Fibroblast of lung (primary cell): Measurements from ENCODE around the gene TMEM131. TPM values are rescaled to one million over a fixed set of nuclear protein-coding genes. Genes with fewer than 3 reads are reported as not detected.
A peak's percentile ranks its signal among the peaks of the same experiment; 100 is the strongest.

Experiments
- DNase-seq, 2 donors: peaks; one replicate each; pipeline versions ENCODE4 v3.0.0 to v3.0.0-alpha.2; 2010; ENCODE audit warnings: low read depth in 2 of 2
- H2AFZ ChIP-seq: 2 replicates; pipeline ENCODE4 v1.5.1; 2012; ENCODE audit warnings: low read length, control low read depth, inconsistent platforms
- H3K27ac ChIP-seq: 2 replicates; pipeline ENCODE4 v1.5.1; 2011; ENCODE audit warnings: low read length, control low read depth; ENCODE audit not compliant: insufficient read depth
- H3K27me3 ChIP-seq: 2 replicates; pipeline ENCODE4 v1.5.1; 2011; ENCODE audit warnings: mild to moderate bottlenecking, low read length; ENCODE audit not compliant: control insufficient read depth, insufficient read depth
- H3K36me3 ChIP-seq: 2 replicates; pipeline ENCODE4 v1.5.1; 2011; ENCODE audit warnings: low read length; ENCODE audit not compliant: control insufficient read depth, insufficient read depth
- H3K4me1 ChIP-seq: 2 replicates; pipeline ENCODE4 v1.5.1; 2011; ENCODE audit warnings: low read length; ENCODE audit not compliant: control insufficient read depth, insufficient read depth; ENCODE audit errors: extremely low read depth
- H3K4me2 ChIP-seq: 2 replicates; pipeline ENCODE4 v1.5.1; 2011; ENCODE audit warnings: low read length, control low read depth; ENCODE audit not compliant: insufficient read depth; ENCODE audit errors: extremely low read depth
- H3K4me3 ChIP-seq, 4 experiments: fragments of 200-600 bp in 1 of 4; sonication (generic) in 1 of 4; replicated peaks in 1 of 4; 2 replicates each; pipeline ENCODE4 v1.5.1; 2011 to 2016; ENCODE audit warnings: low read length in 4 of 4, low read depth in 3 of 4, mild to moderate bottlenecking in 3 of 4, control low read depth in 2 of 4, inconsistent platforms in 1 of 4, mixed read lengths in 1 of 4; ENCODE audit not compliant: insufficient read depth in 1 of 4; ENCODE audit errors: control extremely low read depth in 1 of 4
- H3K79me2 ChIP-seq: 2 replicates; pipeline ENCODE4 v1.5.1; 2012; ENCODE audit warnings: mild to moderate bottlenecking, low read length, inconsistent platforms; ENCODE audit not compliant: control insufficient read depth, insufficient read depth
- H3K9ac ChIP-seq: 2 replicates; pipeline ENCODE4 v1.5.1; 2011; ENCODE audit warnings: mild to moderate bottlenecking, low read length, control low read depth; ENCODE audit not compliant: insufficient read depth
- H3K9me3 ChIP-seq: 2 replicates; pipeline ENCODE4 v1.5.1; 2012; ENCODE audit warnings: low read depth, low read length; ENCODE audit not compliant: control insufficient read depth, insufficient read depth
- H4K20me1 ChIP-seq: 2 replicates; pipeline ENCODE4 v1.5.1; 2011; ENCODE audit warnings: low read length; ENCODE audit not compliant: control insufficient read depth, insufficient read depth; ENCODE audit errors: extremely low read depth
- EZH2 ChIP-seq: IDR thresholded peaks from 2 replicates; pipeline ENCODE4 v1.5.1; 2012; ENCODE audit warnings: low read length, control low read depth, mild to moderate bottlenecking; ENCODE audit errors: missing control alignments
- polyA plus RNA-seq, 2 donors: library from polyadenylated mRNA; depleted of rRNA in 1 of 2; stranded (reverse) in 1 of 2; unstranded in 1 of 2; fragments of >200 nt; gene quantifications; 2 replicates each; pipeline ENCODE4 v1.2.1, GENCODE V29; 2011 to 2012; ENCODE audit warnings: missing spikeins in 1 of 2
- total RNA-seq: library from RNA; depleted of rRNA; stranded (reverse); fragments of >200 nt; gene quantifications from 2 replicates; pipeline ENCODE4 v1.2.1, GENCODE V29; 2014
- TF ChIP-seq, protein P1 (sequence below), 2 donors: IDR thresholded peaks in 1 of 2; conservative IDR thresholded peaks in 1 of 2; 1 replicate in 1 of 2; 2 replicates in 1 of 2; pipeline ENCODE4 v1.5.1; 2011 to 2012; ENCODE audit warnings: low read length in 2 of 2, control low read depth in 1 of 2, inconsistent platforms in 1 of 2, low read depth in 1 of 2, mild to moderate bottlenecking in 1 of 2

The TMEM131 gene
- total and polyA plus RNA-seq, 2 donors (not counting 1 experiment from before 2014, with no cell fraction given), result 18.1 to 32.4 TPM

- TF ChIP-seq, protein P1, sequence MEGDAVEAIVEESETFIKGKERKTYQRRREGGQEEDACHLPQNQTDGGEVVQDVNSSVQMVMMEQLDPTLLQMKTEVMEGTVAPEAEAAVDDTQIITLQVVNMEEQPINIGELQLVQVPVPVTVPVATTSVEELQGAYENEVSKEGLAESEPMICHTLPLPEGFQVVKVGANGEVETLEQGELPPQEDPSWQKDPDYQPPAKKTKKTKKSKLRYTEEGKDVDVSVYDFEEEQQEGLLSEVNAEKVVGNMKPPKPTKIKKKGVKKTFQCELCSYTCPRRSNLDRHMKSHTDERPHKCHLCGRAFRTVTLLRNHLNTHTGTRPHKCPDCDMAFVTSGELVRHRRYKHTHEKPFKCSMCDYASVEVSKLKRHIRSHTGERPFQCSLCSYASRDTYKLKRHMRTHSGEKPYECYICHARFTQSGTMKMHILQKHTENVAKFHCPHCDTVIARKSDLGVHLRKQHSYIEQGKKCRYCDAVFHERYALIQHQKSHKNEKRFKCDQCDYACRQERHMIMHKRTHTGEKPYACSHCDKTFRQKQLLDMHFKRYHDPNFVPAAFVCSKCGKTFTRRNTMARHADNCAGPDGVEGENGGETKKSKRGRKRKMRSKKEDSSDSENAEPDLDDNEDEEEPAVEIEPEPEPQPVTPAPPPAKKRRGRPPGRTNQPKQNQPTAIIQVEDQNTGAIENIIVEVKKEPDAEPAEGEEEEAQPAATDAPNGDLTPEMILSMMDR (conservative IDR thresholded peaks at IDR 0.05 in 1 of 2, IDR thresholded peaks at IDR 0.05 in 1 of 2; ENCODE audit: low read depth in 1 of 2, low read length in 2 of 2), result no peak
- TF ChIP-seq EZH2, result no peak
- no peaks in the 10 kb centered on the region for H3K4me1 ChIP-seq
- no peak overlapping the region for H3K9ac ChIP-seq
- H3K36me3 ChIP-seq, result no peaks in the 10 kb centered on the region
- no peak for DNase-seq
- H3K4me3 ChIP-seq, result no peak overlapping the region
- H3K4me2 ChIP-seq, result no peak overlapping the region
- no peaks in the 10 kb centered on the region for H3K27me3 ChIP-seq
- H3K27ac ChIP-seq, result no peak overlapping the region
- no peak overlapping the region for H2AFZ ChIP-seq
- no peaks in the 10 kb centered on the region for H3K79me2 ChIP-seq
- no peaks in the 10 kb centered on the region for H3K9me3 ChIP-seq
- H4K20me1 ChIP-seq, result no peaks in the 10 kb centered on the region
Measured at GRCh38 chr2:98032086-98032485, 36.3 kb upstream of the TMEM131 start.

DNA sequence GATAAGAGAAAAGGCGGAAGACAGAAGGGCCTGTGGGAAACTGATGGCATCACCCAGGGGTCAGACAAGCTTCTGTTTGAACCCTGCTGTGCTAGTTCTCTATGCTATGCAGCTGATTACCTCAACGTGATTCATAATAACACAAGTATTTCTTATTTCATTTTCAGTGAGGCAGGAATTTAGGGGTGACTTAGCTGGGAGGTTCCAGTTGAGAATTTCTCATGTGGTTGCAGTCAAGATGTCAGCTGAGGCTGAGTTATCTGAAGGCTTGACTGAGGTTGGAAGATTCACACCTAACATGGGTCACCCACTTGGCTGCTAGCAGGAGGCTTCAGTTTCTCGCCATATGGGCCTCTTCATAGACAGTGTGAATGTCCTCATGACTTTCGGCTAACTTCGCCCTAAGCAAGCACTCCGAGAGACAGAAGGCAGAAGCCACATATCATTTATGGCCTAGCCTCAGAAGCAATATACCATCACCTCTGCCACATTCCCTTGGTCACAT lies 34.0 kb upstream of the TMEM131 start:
- TF ChIP-seq, protein P1 (conservative IDR thresholded peaks at IDR 0.05 in 1 of 2, IDR thresholded peaks at IDR 0.05 in 1 of 2; ENCODE audit: low read depth in 1 of 2, low read length in 2 of 2), result no peak
- TF ChIP-seq EZH2, result no peak
- Histone ChIP-seq H3K27me3 (no peaks in the 10 kb centered on the region), H3K9ac (no peak overlapping the region), H4K20me1 (no peaks in the 10 kb centered on the region), H3K4me2 (no peak overlapping the region), H3K79me2 (no peaks in the 10 kb centered on the region), H3K4me3 (no peak overlapping the region), H3K27ac (no peak overlapping the region), H3K4me1 (no peaks in the 10 kb centered on the region), H3K9me3 (no peaks in the 10 kb centered on the region), H2AFZ (no peak overlapping the region), H3K36me3 (no peaks in the 10 kb centered on the region)
- peak in 1 of 2 donors; percentile 54 for DNase-seq

GRCh38 chr2:98028931-98029717 lies 33.4 kb upstream of the TMEM131 start:
- TF ChIP-seq EZH2, result no peak
- TF ChIP-seq, protein P1 (conservative IDR thresholded peaks at IDR 0.05 in 1 of 2, IDR thresholded peaks at IDR 0.05 in 1 of 2; ENCODE audit: low read depth in 1 of 2, low read length in 2 of 2), result no peak
- no peak overlapping the region for H3K4me2 ChIP-seq
- H3K4me1 ChIP-seq, result no peaks in the 10 kb centered on the region
- no peaks in the 10 kb centered on the region for H3K9me3 ChIP-seq
- H3K79me2 ChIP-seq, result no peaks in the 10 kb centered on the region
- H4K20me1 ChIP-seq, result no peaks in the 10 kb centered on the region
- H3K27ac ChIP-seq, result no peak overlapping the region
- H3K4me3 ChIP-seq, result no peak overlapping the region
- no peak for DNase-seq
- no peaks in the 10 kb centered on the region for H3K36me3 ChIP-seq
- no peak overlapping the region for H3K9ac ChIP-seq
- no peak overlapping the region for H2AFZ ChIP-seq
- H3K27me3 ChIP-seq, result no peaks in the 10 kb centered on the region
